Thymus (tissue), 14 donors: ENCODE results near the gene TYMS. TPM values are rescaled to one million over a fixed set of nuclear protein-coding genes. Genes with fewer than 3 reads are reported as not detected.
A peak's percentile ranks its signal among the peaks of the same experiment; 100 is the strongest.

Source experiments
- DNase-seq, 9 donors: peaks; one replicate each; pipeline ENCODE4 v3.0.0-alpha.2; 2013; ENCODE audit warnings: low spot score in 9 of 9, low read depth in 6 of 9, missing footprints in 1 of 9
- H3K27ac ChIP-seq, 2 donors: one replicate each; pipeline ENCODE4 v1.5.1; 2013; ENCODE audit warnings: control low read depth in 1 of 2, low read depth in 1 of 2, low read length in 1 of 2, mild to moderate bottlenecking in 1 of 2, moderate library complexity in 1 of 2
- H3K27me3 ChIP-seq, 2 donors: one replicate each; pipeline ENCODE4 v1.5.1; 2013; ENCODE audit warnings: low read length in 1 of 2; ENCODE audit not compliant: control insufficient read depth in 2 of 2, insufficient read depth in 1 of 2
- H3K36me3 ChIP-seq, 2 donors: one replicate each; pipeline ENCODE4 v1.5.1; 2013; ENCODE audit warnings: low read length in 1 of 2, mild to moderate bottlenecking in 1 of 2, moderate library complexity in 1 of 2; ENCODE audit not compliant: control insufficient read depth in 2 of 2, insufficient read depth in 2 of 2
- H3K4me1 ChIP-seq, 2 donors: one replicate each; pipeline ENCODE4 v1.5.1; 2013; ENCODE audit warnings: low read length in 2 of 2; ENCODE audit not compliant: control insufficient read depth in 2 of 2, insufficient read depth in 2 of 2
- H3K4me3 ChIP-seq, 2 donors: one replicate each; pipeline ENCODE4 v1.5.1; 2013; ENCODE audit warnings: low read length in 2 of 2, control low read depth in 1 of 2, mild to moderate bottlenecking in 1 of 2
- H3K9me3 ChIP-seq, 2 donors: one replicate each; pipeline ENCODE4 v1.5.1; 2013; ENCODE audit warnings: low read length in 1 of 2, mild to moderate bottlenecking in 1 of 2; ENCODE audit not compliant: control insufficient read depth in 2 of 2, insufficient read depth in 1 of 2
- WGBS: extraction: QIAGEN DNeasy Blood & Tissue Kit; methylation state at CpG from one replicate; pipeline ENCODE4 v1.1.7; 2013; 5-methylcytosine and 5-hydroxymethylcytosine counted together
- long read RNA-seq, 10 donors: transcript quantifications; one replicate each; lab custom pipeline, GENCODE V29; 2026
- polyA plus RNA-seq: library from polyadenylated mRNA; stranded (reverse); fragments of 200-250 nt; gene quantifications from one replicate; pipeline ENCODE4 v1.2.3, GENCODE V29; 2013
- total RNA-seq: library from RNA; stranded (reverse); fragments of 120-200 nt; gene quantifications from one replicate; pipeline ENCODE4 v1.2.4, GENCODE V29; 2013
- donor health status: healthy.

Gene TYMS
- 55.7 TPM for total RNA-seq
- polyA plus RNA-seq: 17.8 TPM
- long read RNA-seq, donor 1, transcript TYMS-203 (7 exons, 1,662 nt): major isoform, 7 of 80 reads
- long read RNA-seq, donor 1, partial matches to known transcripts: 73 of 80 reads
- long read RNA-seq, donor 1, other reads (novel, unspliced or antisense): 0 of 80 reads
- long read RNA-seq, donor 2, transcript TYMS-203 (7 exons, 1,662 nt): major isoform, 117 of 264 reads
- long read RNA-seq, donor 2, partial matches to known transcripts: 130 of 264 reads
- long read RNA-seq, donor 2, other reads (novel, unspliced or antisense): 14 of 264 reads
- long read RNA-seq, donor 3, transcript TYMS-203 (7 exons, 1,662 nt): major isoform, 135 of 191 reads
- long read RNA-seq, donor 3, partial matches to known transcripts: 46 of 191 reads
- long read RNA-seq, donor 3, other reads (novel, unspliced or antisense): 10 of 191 reads
- long read RNA-seq, donor 4, transcript TYMS-203 (7 exons, 1,662 nt): major isoform, 38 of 66 reads
- long read RNA-seq, donor 4, partial matches to known transcripts: 28 of 66 reads
- long read RNA-seq, donor 4, other reads (novel, unspliced or antisense): 0 of 66 reads
- long read RNA-seq, donor 5, transcript TYMS-203 (7 exons, 1,662 nt): major isoform, 132 of 183 reads
- long read RNA-seq, donor 5, partial matches to known transcripts: 50 of 183 reads
- long read RNA-seq, donor 5, other reads (novel, unspliced or antisense): 0 of 183 reads
- long read RNA-seq, donor 6, transcript TYMS-203 (7 exons, 1,662 nt): major isoform, 62 of 92 reads
- long read RNA-seq, donor 6, partial matches to known transcripts: 25 of 92 reads
- long read RNA-seq, donor 6, other reads (novel, unspliced or antisense): 5 of 92 reads
- long read RNA-seq, donor 7, transcript TYMS-203 (7 exons, 1,662 nt): major isoform, 112 of 129 reads
- long read RNA-seq, donor 7, partial matches to known transcripts: 12 of 129 reads
- long read RNA-seq, donor 7, other reads (novel, unspliced or antisense): 5 of 129 reads
- long read RNA-seq, donor 8, transcript TYMS-203 (7 exons, 1,662 nt): major isoform, 43 of 45 reads
- long read RNA-seq, donor 8, partial matches to known transcripts: 0 of 45 reads
- long read RNA-seq, donor 8, other reads (novel, unspliced or antisense): 0 of 45 reads
- long read RNA-seq, donor 9, transcript TYMS-203 (7 exons, 1,662 nt): major isoform, 60 of 66 reads
- long read RNA-seq, donor 9, partial matches to known transcripts: 5 of 66 reads
- long read RNA-seq, donor 9, other reads (novel, unspliced or antisense): 0 of 66 reads
- long read RNA-seq, donor 10, transcript TYMS-203 (7 exons, 1,662 nt): major isoform, 87 of 97 reads
- long read RNA-seq, donor 10, partial matches to known transcripts: 7 of 97 reads
- long read RNA-seq, donor 10, other reads (novel, unspliced or antisense): 0 of 97 reads

DNA sequence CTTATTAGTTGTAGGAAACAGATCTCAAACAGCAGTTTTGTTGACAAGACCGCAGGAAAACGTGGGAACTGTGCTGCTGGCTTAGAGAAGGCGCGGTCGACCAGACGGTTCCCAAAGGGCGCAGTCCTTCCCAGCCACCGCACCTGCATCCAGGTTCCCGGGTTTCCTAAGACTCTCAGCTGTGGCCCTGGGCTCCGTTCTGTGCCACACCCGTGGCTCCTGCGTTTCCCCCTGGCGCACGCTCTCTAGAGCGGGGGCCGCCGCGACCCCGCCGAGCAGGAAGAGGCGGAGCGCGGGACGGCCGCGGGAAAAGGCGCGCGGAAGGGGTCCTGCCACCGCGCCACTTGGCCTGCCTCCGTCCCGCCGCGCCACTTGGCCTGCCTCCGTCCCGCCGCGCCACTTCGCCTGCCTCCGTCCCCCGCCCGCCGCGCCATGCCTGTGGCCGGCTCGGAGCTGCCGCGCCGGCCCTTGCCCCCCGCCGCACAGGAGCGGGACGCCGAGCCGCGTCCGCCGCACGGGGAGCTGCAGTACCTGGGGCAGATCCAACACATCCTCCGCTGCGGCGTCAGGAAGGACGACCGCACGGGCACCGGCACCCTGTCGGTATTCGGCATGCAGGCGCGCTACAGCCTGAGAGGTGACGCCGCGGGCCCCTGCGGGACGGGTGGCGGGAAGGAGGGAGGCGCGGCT, at the start of gene TYMS:
TYMS (plus strand) TSS at position 343 of the 690 bp plus-strand sequence; CDS start at position 433, 90 bp downstream.
- peaks cover 8 to 33% of the 10 kb centered on the region in 2 donors for H3K36me3 ChIP-seq
- H3K27me3 ChIP-seq: no peaks in the 10 kb centered on the region
- WGBS: under 1% methylated on average over 79 of the region's 79 CpGs
- H3K4me3 ChIP-seq: peak within 1 kb of the TSS; percentile 76 to 89
- H3K4me1 ChIP-seq: peaks cover 4 to 16% of the 10 kb centered on the region in 2 donors
- peaks cover 0 to 12% of the 10 kb centered on the region in 2 donors for H3K9me3 ChIP-seq
- peak within 1 kb of the TSS; percentile 47 to 88 for H3K27ac ChIP-seq
- peak in 6 of 9 donors; percentile 23 to 77 (median 46) for DNase-seq

DNA sequence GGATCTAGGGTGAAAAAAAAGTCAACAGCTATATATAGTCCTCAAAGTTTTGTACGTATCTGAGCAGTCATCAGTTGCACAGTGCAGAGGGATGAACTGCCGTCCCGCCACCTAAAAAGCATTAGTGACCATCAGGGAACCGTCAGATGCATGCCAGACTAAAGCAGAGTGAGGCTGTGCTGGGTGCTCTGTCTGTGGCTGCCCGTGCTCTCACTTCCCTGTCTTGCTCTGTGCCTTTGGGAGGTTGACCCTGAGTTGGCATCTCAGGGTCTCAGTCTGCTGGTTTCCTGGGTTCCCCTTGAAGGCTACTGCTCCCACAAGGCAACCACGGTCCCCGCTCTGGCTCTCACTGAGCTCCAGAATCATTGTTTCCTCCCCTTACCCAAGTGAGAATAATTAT, 49.5 kb upstream of the TYMS start:
- no peaks in the 10 kb centered on the region for H3K4me1 ChIP-seq
- H3K9me3 ChIP-seq: no peaks in the 10 kb centered on the region
- DNase-seq: no peak
- H3K36me3 ChIP-seq: no peaks in the 10 kb centered on the region
- H3K27me3 ChIP-seq: no peaks in the 10 kb centered on the region
- H3K27ac ChIP-seq: no peak overlapping the region
- WGBS: 94% methylated on average over 7 of the region's 7 CpGs
- H3K4me3 ChIP-seq: no peak overlapping the region

DNA sequence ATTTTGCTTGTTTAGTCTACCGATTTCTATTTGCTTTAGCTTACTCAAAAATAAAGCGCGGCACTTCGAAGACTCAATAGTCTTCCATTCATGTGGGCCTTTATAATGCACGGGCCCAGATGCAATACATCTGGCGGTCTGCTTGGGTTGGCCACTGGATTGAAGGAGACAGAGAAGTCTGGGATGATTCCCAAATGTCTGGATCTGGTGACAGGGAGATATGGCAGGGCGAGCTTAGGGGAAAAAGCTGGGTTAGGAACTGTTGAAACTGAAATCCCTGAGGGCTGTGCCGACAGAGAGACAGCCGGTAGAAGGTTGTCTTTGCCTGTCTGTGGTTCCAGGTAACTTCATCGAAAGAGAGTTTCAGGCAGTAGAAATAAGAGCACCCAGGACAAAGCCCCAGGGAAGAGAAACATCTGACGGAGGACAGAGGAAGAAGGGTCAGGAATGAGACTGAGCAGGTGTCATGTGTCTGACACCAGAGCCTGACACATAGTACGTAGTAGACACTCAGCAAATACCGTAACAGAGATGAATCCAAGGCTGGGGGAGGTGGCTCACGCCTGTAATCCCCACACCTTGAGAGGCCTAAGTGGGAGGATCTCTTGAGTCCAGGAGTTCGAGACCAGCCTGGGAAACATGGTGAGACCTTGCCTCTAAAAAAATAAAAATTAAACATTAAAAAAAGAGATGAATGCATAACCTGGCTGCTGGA, 47.1 kb upstream of the TYMS start:
- Histone ChIP-seq H3K36me3 (no peaks in the 10 kb centered on the region), H3K9me3 (no peaks in the 10 kb centered on the region), H3K27ac (no peak overlapping the region), H3K4me3 (no peak overlapping the region), H3K27me3 (no peaks in the 10 kb centered on the region), H3K4me1 (no peaks in the 10 kb centered on the region)
- WGBS: 89% methylated on average over 15 of the region's 15 CpGs
- no peak for DNase-seq

DNA sequence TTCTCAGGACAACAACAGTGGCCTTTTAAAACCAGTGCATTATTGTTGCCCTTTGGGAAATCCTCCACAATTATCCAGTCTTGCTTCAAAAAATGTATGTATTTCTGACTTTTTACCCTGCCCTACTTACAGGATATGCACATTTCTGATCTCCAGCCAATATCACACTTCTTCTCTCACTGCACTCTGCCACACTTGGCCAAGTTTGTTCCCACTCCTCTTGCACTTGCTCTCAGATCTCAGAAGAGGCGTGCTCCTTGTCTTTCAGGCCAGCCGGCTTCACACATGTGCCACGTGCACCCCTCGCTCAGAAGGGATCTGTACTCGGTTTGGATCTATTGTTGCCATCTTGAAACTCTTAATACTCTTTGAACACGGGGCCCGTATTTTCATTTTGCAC, 45.3 kb upstream of the TYMS start:
- H3K27ac ChIP-seq: no peak overlapping the region
- WGBS: 94% methylated on average over 7 of the region's 7 CpGs
- H3K9me3 ChIP-seq: no peaks in the 10 kb centered on the region
- H3K4me1 ChIP-seq: no peaks in the 10 kb centered on the region
- H3K4me3 ChIP-seq: no peak overlapping the region
- H3K27me3 ChIP-seq: no peaks in the 10 kb centered on the region
- no peaks in the 10 kb centered on the region for H3K36me3 ChIP-seq
- DNase-seq: no peak

DNA sequence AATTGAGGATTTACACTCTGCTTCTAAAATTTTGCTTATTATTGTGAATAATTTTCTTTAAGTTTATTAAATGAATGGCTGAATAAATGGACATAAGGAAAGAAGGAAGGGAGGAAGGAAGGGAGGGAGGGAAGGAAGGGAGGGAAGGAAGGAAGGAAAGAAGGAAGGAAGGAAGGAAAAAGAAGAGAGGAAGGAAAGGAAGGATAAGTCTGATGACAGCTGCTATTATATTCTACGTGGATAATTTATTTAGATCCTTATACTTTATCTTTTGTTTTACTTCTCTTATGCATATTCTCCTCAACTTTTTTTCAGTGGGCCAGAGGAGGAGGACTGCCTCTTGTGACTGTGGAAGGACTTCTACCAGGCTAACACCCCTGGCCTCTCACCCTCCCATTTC, 43.3 kb upstream of the TYMS start:
- no peak overlapping the region for H3K27ac ChIP-seq
- no peaks in the 10 kb centered on the region for H3K27me3 ChIP-seq
- 93% methylated on average over 1 of the region's 1 CpG for WGBS
- H3K4me1 ChIP-seq: no peaks in the 10 kb centered on the region
- no peaks in the 10 kb centered on the region for H3K9me3 ChIP-seq
- no peak for DNase-seq
- no peaks in the 10 kb centered on the region for H3K36me3 ChIP-seq
- no peak overlapping the region for H3K4me3 ChIP-seq

DNA sequence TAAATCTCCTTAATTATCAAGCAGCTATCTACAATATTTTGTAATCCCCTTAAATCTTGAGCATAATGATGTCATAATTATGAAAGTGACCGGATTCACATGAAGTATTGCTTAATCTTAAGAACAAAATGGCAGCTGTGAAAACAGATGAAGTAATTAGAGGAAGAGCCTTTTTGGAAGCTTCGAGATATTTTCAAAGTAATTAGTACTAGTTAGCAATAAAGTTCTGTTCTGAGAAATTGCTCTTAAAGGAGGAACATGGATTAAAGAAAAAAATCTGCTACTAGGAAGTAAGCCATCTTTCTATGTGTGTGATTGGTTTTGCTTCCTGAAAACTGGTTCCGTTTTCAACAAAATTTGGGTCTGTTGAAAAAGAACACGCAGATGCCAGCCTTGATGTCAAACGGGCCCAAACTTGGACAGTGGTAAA, 42.3 kb upstream of the TYMS start:
- Histone ChIP-seq H3K27ac (no peak overlapping the region), H3K9me3 (no peaks in the 10 kb centered on the region), H3K4me3 (no peak overlapping the region), H3K27me3 (no peaks in the 10 kb centered on the region), H3K36me3 (no peaks in the 10 kb centered on the region), H3K4me1 (no peaks in the 10 kb centered on the region)
- WGBS: 80% methylated on average over 5 of the region's 5 CpGs
- no peak for DNase-seq

DNA sequence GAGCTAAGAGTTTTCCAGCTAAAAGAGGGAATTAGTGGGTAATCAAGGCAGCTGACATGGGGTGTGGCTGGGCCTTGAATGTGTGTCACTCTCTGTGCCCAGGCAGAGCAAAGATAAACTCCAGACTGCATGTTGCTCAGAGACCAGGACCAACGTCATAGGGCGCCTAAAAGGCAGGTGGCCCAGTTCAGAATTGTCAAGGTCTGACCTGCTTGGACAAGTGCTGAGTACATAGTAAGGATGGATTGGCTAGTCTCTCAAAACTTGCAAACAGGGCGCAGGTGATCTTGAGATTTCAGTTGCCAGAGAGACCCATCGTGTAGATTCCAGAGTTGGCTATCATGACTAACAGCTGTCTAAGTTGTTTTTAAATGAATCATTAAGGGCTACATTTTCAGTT, 41.7 kb upstream of the TYMS start:
- Histone ChIP-seq H3K4me3 (no peak overlapping the region), H3K36me3 (no peaks in the 10 kb centered on the region), H3K4me1 (no peaks in the 10 kb centered on the region), H3K9me3 (no peaks in the 10 kb centered on the region), H3K27me3 (no peaks in the 10 kb centered on the region), H3K27ac (no peak overlapping the region)
- 85% methylated on average over 4 of the region's 4 CpGs for WGBS
- DNase-seq: no peak
